22Rv1 (cell line): ENCODE results near the gene PLXNA4.

Source experiments
- ZFX ChIP-seq: fragments of 450-650 bp; IDR thresholded peaks from 2 replicates; pipeline ENCODE4 v1.6.1; 2017; ENCODE audit warnings: antibody characterized with exemption, borderline replicate concordance
- TF ChIP-seq, protein P1 (sequence below): fragments of 450-650 bp; IDR thresholded peaks from 2 replicates; pipeline ENCODE4 v1.5.1; 2017; ENCODE audit warnings: mild to moderate bottlenecking

DNA sequence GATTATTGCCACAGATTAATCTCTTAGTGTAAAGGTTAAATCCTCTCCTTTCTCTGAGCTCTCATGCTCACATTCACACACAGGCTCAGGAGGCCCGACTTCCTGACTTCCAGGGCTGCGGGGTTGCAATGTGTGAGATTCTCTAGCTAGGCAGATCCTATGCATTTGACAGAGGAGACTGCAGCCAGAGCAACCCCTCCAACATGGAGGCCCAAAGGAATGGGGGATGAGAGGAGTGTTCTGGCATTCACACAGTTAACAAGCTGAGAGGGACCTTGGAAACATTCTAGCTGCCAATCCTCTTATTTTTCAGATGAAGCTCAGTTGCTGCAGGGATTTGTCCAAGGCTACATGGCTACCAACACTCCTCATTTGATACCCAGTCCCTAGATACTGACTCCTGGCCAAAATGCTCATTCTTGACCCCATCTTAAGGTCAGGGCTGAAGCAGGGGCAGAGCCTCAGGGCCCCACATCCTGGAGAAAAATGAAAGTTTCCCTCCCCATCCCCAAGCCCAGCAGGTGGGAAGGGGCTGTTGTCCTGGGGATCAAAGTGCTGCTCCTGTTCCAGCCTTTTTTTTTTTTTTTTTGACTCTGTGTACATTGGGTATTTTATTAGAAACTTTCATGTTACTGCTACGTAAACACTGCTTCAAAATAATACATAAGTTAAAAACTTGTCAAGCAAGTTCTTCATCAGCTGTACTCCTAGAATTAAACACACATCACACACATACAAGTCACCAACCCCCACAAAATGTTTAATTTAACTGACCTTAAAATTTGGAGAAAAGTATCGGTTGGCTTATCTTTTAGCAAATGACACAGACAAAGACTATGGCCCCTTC, 325.6 kb downstream of the PLXNA4 start:
- TF ChIP-seq, protein P1, sequence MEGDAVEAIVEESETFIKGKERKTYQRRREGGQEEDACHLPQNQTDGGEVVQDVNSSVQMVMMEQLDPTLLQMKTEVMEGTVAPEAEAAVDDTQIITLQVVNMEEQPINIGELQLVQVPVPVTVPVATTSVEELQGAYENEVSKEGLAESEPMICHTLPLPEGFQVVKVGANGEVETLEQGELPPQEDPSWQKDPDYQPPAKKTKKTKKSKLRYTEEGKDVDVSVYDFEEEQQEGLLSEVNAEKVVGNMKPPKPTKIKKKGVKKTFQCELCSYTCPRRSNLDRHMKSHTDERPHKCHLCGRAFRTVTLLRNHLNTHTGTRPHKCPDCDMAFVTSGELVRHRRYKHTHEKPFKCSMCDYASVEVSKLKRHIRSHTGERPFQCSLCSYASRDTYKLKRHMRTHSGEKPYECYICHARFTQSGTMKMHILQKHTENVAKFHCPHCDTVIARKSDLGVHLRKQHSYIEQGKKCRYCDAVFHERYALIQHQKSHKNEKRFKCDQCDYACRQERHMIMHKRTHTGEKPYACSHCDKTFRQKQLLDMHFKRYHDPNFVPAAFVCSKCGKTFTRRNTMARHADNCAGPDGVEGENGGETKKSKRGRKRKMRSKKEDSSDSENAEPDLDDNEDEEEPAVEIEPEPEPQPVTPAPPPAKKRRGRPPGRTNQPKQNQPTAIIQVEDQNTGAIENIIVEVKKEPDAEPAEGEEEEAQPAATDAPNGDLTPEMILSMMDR, result no peak
- TF ChIP-seq ZFX, result no peak
